Fibroblast of gingiva (primary cell): ENCODE data around the gene AUTS2.
A peak's percentile ranks its signal among the peaks of the same experiment; 100 is the strongest.
"Not testable (repeated sequence)": the region's sequence is repeated elsewhere in the genome, so short reads cannot be mapped to it uniquely, and the experiment has no call there.

Source experiments
- DNase-seq: peaks from one replicate; pipeline ENCODE4 v3.0.0-alpha.2; 2011; ENCODE audit warnings: low read depth

Gene AUTS2

DNA sequence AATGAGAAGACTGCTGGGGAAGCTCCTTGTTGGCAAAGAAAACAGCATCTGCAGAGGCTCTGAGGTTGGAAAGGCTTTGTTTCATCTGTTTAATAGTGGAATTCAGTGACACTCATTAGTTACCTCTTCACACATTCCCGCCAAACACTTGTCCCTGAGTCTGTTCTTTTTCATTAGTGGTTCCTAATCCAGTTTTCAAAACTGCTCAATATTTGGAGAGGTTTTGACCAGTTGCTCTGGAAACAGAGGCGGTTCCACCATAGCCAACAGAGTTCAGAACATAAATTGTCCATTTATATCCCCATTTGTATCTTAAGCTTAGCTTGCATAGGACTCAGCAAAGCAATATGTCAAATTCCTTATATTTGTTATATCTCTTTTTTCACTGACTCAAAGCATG, 754.6 kb downstream of the AUTS2 start:
- no peak for DNase-seq

DNA sequence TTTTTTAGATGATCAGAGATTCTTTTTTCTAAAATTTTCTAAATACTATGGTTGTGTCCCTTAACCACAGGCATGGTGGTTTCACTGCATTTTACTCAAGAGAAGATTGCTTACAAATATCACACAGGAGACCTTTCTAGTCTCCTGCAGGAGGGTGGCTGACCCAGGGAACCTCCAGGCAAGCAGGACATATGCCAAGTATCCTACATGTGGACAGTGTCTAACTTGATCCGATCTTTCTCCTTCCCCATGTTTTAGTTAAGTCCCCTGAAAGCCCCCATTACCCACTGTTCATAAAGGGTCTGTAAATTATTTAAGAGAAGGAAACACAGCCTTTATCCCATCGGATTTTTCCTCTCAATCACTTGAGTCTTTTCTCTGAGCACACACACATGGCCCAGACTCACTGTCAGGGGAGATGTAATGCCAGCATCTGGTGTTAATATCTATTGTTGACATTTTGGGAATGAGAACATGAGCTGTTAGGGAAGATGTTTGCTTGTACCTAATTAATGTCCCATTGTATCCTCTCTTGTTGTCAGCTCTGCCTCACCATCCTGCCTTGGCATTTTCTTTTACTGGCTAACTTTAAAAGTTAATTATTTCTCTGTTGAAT, 755.2 kb downstream of the AUTS2 start:
- DNase-seq, result peak; percentile 13

DNA sequence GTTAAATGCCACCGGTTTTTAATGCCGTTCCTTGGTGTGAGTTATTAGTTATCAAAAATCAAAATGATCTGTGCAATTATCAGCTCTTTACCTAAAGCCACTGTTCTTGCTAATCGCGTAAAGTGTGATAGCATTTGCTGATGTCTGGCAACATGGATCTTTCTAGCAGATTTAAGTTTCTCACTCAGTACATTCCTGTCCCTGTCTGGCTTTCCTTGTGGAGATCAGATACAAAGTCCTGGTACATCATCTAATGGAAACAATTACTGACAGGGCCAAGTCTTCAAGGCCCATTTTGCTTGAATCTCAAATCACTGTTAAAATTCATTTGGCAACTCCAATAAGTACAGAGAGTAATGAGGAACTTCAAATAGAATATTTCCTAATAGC, 755.7 kb downstream of the AUTS2 start:
- no peak for DNase-seq

DNA sequence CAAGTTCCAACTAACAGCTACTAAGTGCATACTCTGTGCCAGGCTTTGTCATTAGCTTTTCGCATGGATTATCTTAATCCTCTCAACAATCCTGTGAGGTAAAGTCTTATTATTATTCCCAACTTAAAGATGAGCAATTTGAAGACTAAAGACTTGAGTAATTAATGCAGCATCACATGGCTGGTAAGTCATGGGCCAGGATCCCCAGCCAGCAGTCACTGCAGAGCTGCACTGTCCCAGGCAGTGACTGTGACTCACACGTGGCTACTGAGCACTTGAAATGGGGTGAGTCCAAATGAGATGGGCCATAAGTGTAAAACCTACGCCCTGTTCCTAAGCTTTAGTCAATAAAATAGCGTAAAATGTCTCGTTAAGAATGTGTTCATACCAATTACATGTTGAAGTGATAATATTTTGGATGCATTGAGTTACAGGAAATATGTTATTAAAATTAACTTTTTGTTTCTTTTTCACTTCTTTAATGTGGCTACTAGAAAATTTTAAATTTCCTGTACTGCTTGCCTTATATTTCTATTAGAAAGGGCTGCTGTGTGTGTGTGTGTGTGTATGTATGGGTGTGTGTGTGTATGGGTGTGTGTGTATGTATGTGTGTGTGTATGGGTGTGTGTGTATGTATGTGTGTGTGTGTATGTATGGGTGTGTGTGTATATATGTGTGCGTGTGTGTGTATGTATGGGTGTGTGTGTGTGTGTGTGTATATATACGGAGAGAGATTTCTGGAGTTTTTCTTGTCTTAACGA, 756.3 kb downstream of the AUTS2 start:
- no peak for DNase-seq

DNA sequence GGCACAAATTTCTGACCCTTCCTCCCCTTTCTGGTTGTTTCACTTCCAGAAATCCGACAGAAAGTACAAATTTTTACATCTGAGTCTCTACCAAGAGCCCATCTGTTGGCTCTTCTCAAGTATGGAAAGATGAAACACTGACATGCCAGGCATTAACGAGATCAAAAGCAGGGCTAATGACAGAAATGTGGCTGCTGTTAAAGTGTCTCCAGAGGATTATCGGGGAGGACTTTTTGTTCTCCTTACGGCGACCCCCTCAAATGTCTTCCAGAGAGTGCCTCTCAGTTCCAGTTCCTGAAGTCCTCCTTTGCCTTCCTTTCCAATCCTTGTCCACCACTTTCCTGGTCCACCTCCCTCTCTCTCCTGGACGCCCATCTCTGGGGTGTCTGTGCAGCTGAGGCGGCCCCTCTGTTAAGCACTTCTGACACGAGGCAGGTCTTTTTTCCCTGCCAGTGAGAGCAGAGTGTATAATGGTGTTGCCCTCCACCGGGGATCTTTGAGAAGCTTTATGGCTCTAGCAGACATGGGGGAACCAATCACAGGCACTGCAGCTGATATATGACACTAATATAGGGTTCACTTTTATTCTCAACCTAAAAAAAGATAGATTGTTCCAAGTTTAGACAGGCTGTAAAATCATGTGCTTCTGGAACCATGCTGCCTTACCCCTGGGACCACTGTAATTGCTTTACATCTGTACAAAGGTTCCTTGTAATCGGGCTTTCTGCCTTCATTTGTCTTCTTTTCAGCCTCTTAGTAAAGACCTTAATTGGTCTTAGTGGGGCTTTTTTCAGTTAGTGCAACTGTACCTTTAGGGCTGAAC, 757.1 kb downstream of the AUTS2 start:
- no peak for DNase-seq

DNA sequence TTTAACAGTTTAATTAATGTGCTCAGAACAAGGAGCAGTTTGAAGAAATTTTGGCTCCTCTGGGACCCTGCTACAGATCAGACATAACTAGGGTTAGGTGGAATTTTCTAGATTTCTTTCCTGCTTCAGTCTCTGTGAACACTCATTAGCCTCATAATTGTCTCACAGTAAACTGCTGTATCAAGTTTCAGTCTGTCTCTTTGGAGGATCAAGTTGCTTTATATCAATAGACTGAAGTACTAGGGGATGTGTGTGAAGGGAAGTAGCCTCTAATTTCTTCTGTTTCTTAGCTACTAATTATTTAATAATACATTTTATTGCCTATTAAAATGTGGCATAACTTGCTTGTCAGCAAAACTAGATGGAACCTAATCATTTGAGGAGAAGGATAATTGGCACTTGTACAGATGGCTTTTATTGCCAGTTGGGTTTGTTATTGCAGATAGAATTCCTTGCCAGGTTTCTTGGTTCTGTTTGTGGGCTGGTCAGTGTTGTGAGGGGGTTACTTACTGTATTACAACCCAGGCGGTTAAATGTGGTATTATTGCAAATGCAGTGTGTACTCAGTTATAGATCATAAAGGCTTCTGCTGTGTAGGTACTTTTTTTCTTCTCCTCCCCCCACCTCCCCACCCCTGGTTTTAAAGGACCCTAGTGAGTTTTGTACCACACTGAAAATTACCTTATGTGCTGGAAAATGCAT, 758.0 kb downstream of the AUTS2 start:
- no peak for DNase-seq

DNA sequence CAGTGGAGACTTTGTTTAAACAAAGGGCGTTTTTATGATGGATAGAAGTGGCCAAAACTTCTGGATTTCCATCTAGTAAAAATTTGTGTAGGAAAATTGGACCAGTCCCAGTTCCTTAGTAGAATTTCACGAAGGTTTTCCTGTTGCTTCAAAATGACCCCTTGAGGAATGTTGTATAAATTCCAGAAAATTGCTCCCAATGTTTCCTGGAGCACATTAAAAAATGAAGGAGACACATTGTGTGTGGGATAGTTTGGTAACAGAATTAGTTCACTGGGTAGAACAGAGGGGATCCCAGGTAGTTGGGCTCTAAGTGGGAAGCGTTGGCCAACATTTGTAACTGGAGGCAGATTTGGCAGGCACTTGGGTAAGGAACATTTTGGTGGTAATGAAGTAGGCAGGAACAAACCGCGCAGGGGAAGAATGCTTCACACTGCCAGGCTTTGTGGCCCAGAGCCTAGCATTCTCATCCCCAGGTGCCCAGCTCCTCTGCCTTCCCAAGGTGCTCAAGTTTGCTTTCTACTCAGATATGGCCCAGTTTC, 758.6 kb downstream of the AUTS2 start:
- DNase-seq, result no peak

DNA sequence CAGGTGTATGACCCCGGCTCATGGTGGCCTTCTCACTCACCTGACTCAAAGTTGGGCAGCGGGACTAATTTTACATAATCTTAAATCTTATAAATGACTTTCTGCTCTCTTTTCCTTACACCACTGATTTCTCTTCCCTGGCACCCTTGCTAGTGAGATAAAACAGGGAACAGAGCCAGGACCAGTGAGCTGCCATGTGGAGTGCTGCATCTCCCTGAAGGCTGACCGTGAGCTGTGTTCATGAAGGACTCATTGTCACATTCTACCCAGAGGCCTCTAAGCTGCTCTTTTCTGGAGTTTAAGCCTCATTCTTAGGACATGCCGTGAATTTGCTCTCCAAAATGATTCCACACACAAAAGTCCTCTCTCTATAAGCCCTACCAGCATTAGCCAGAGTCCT, 762.3 kb downstream of the AUTS2 start:
- DNase-seq, result no peak

DNA sequence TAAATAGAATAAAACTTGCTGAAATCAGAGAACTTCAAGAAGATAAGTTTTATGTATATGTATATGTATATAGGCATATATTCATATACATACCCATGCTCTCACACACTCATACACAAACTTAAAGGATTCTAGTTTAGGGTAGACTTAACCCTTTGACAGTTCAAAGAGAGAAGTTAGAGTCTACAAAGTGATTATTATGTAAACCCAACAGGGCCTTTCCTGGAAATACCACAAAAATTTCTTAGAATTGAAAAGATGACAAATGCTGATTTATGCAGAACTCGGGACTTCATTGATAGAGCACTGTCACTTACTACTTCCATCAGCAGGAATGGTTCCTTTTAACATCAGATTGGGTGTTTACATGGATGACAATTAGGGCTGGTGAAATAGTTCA, 763.5 kb downstream of the AUTS2 start:
- no peak for DNase-seq

DNA sequence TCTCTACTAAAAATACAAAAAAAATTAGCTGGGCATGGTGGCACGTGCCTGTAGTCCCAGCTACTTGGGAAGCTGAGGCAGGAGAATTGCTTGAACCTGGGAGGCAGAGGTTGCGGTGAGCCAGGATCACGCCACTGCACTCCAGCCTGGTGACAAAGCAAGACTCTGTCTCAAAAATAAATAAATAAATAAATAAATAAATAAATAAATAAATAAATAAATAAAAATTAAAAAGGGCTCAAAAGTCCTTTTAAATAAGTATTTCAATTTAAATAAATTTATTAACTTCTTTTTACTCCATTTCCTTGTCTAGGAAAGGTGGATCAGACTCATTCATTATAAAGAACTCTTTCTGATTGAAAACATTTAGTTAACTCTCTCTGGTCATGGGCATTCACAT, 766.1 kb downstream of the AUTS2 start:
- DNase-seq, result not testable (repeated sequence)

DNA sequence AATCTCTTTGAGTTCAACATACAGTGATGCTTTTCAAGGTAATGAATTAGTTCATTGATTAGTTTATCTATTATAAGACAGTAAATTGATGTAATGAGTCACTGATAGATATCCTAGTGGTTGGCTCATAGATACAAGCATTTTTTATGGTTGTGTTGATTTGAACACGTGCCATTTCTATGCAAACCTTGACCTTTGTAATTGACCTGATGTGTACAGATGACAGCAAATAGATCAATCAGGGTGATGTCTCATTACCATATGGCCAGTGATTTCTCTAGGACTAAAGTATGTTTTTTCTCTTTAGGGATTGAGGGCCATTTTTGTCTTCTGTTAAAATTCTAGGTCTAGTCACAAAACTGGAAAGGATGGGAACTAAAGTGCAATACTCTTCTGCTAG, 773.4 kb downstream of the AUTS2 start:
- no peak for DNase-seq

DNA sequence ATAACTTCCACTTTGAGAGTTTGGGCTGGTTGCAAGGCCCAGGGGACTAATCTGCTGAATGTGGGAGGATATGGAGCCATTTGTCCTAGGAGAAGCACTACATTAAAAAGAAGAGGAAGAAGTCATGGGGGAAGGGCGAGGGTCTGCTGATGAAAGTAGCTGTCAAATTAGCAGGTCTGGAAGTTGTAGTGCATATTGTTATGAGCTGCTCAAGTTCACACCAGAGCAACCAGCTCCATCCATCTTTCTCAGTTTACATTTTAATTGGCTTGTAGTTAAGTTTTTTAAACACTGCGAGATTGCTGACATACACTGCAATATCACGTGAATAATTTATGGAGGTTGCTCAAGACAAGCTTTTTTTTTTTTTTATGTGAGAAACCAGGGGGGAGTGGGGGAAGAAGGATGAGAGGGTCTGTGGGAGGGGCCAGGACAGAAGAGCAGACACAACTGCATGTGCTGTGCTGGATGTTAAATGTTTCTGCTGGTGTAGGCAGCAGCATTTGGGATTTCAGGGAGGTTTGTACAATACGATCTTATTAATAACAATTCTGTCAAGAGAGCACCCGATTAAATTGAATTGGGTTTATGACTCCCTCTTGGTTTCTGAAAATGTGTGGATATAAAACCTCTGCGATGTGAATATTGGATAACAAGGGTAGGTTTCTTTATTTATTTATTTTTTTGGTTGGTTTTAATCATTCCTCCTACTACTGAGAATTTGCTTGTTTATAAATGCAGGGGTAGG, 774.7 kb downstream of the AUTS2 start:
- no peak for DNase-seq

DNA sequence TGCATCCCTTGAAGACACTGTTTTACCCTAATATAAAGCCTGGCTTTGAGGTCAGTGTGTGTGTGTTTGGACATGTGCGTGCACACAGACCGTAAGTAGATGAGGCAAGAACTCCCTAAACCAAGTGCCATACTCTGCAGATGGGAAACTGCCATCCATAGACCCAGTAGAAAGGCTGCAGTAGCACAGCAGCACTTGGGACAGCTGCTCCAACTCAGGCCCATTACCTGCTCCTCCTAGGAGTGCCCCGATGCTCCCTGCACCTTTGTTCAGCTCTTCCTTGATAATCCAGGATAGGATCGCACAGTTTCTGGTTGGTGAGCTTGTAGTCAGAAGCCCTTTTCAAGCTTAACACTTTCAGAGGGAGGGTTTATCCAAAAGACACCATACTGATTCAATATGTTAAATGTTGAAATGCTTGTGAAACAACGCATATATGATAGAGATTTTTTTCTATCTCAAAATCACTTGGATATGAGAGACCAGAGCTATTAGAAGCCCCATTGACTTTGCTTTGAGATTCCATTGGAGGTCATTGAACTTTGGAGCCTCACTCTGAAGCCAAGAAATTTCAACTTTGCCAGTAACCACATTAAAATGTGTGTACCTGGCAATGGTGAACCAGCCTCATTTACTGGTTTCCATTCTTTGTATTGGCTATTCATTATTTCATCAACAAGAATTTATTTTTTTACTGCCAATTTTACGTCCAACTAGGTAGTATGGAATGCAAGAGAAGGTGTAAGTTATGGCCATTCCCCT, 776.7 kb downstream of the AUTS2 start:
- DNase-seq, result no peak

DNA sequence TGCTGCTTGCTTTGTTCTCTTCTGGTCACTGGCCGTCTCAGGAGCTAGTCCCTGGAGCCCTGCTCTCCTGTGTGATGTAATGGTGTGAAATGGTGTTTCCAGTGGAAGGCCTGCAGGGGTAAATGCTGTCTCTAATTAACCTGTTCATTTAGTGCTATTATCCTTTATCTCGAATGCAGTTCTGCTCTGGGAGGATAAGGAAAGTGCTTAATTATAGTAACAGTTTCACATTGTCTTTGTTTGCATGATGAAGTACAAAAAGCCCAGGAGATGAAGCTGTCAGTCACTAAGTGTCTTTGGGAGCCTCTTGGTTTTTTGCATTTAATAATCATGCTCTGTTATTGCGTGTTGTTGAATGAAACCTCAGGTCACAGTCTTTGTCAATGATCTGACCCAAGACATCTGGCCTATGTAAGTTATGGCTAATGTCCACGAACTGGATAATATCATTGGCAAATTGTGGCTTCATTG, 778.3 kb downstream of the AUTS2 start:
- no peak for DNase-seq

DNA sequence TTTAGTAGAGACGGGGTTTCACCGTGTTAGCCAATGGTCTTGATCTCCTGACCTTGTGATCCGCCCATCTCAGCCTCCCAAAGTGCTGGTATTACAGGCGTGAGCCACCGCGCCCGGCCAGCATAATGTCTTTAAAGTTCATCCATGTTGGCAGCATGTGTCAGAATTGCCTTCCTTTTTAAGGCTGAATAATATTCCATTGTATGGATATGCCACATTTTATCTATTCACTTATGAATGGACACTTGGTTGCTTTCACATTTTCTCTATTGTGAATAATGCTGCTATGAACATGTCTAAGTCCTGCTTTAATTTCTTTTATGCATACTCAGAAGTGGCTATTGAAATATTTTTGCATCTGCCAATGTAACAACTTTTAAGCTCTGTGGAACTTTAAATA, 779.7 kb downstream of the AUTS2 start:
- no peak for DNase-seq

DNA sequence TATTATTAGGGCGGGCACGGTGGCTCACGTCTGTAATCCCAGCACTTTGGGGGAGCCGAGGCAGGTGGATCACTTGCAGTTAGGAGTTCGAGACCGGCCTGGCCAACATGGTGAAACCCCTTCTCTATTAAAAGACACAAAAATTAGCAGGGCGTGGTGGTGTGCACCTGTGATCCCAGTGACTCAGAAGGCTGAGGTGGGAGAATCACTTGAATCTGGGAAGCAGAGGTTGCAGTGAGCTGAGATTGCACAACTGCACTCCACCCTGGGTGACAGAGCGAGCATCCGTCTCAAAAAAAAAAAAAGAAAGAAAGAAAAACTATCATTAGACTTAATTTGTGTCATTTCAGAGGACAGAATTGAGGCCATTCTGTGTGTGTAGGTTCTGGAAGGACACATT, 780.9 kb downstream of the AUTS2 start:
- no peak for DNase-seq

DNA sequence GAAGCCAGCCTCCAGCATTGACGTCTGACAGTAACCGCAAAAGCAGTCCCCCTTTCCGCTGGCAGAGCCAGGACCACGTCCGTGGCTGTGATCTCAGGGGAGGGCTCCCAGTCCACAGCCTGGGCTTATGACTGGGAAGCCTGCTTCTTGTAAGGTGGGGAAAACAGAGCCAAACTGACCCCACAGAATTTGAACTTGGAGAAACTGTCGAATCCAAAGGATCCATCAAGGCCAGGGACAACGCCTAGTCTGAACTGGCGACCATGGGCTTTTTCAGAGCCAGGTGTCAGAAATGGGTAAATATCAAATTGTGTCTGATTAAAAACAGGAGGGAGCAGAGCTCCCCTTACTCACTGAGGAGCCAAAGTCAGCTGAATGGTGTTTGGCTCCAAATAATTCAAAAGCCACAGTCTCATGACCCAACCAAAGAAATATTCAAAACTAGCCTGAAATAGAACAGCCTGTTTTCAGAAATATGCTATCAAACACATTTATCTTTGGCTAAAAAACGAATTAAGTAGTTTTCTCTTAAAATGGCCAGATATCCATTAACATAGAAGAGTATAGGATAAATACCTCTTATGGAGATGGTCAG, 782.2 kb downstream of the AUTS2 start:
- peak; percentile 2 for DNase-seq

DNA sequence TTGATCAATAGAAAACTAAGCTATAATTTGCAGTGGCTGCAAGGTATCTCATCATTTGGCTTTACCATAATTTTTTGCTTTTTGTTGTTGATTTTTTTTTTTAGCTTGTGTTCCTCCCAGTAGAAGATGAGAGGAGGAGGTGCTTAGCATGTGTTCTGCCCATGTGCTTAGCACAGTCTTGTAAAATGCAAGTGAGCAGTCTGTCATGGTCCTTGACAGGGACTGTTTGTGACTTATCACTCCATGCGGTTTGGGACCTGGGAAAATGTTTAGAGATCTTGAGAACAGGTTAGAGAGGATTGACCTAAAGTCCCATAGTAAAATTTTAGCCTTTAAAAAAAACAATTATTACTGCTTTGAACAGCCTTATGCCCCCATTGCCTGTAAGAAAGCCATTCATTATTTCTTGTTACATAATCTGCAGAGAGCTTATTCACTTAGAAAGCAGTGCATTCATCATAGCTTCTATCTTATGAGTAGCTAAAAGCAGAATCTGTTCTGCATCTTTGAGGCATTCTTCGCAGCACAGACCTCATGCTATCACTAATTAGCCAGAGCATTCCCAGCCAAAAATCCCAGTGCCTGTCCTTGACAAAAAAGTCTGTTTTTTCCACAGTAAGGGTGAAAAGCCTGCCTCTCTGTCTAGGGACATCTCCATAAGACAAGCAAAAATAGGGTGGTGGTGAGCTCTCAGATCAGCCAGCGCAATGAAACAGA, 784.9 kb downstream of the AUTS2 start:
- no peak for DNase-seq

DNA sequence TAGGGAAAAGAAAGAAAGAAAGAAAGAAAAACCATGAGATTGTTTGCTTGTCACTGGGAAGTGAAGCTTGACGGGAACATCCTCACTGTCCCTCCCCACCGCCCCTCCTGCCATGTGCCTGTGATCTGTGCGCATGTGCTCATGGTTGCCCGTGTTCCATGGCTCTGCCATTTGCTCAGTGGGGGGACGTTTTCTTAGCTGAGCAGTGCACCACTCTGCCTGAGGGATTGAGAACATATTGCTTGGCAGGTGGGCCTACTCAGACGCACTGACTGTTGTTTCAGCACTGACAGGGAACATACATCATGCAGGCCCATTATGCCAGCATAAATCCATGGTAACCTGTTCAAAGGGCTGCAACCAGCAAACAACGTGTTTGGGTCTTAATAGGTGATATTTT, 785.7 kb downstream of the AUTS2 start:
- no peak for DNase-seq

DNA sequence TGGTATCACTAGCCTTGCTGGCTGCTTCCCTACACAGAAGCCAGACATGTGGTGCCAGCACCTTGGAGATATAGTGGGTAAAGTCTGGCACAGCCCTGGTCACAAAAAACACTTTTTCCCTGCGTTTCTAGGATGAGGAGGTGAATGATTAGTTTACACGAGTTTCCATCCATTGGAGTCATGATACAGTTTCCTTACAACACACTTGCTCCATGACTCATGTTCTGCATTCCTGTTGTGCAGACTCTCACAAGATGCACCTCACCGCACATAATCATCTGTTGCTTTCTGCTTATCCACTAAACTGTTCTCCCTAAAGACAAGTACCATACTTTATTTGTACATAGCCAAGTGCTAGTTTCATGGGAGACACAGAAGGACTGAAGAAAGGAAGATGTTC, 786.6 kb downstream of the AUTS2 start:
- DNase-seq, result no peak
